Dermis blood vessel endothelial cell (primary cell): ENCODE results near the gene RAPGEF5. TPM values are rescaled to one million over a fixed set of nuclear protein-coding genes. Genes with fewer than 3 reads are reported as not detected.

Experiments
- DNase-seq: peaks from one replicate; pipeline ENCODE4 v3.0.0; 2010
- total RNA-seq: library from RNA; depleted of rRNA; stranded (reverse); fragments of >200 nt; gene quantifications from 2 replicates; pipeline ENCODE4 v1.2.3, GENCODE V29; 2014

The RAPGEF5 gene
- 176 and 269 TPM in 2 replicates for total RNA-seq

- peak; percentile 52 for DNase-seq
These were observed at the start of gene RAPGEF5 for GRCh38 chr7:22356701-22357310. Gene RAPGEF5 (minus strand): TSS chr7:22357154. CDS start chr7:22357060, 94 bp downstream.

GRCh38 chr7:22406715-22407114, 49.8 kb upstream of the RAPGEF5 start:
- DNase-seq = no peak

- no peak for DNase-seq
These were observed 47.6 kb upstream of the RAPGEF5 start for GRCh38 chr7:22404421-22405023.

- no peak for DNase-seq
These were observed 46.4 kb upstream of the RAPGEF5 start for GRCh38 chr7:22403344-22403743.

GRCh38 chr7:22402250-22402649, 45.3 kb upstream of the RAPGEF5 start:
- no peak for DNase-seq

- DNase-seq = no peak
These were observed 44.1 kb upstream of the RAPGEF5 start for GRCh38 chr7:22400936-22401553.

GRCh38 chr7:22400150-22400814, 43.3 kb upstream of the RAPGEF5 start:
- no peak for DNase-seq

- no peak for DNase-seq
These were observed 42.6 kb upstream of the RAPGEF5 start for GRCh38 chr7:22399546-22399945.

- no peak for DNase-seq
These were observed 42.1 kb upstream of the RAPGEF5 start for GRCh38 chr7:22399091-22399490.

- DNase-seq = no peak
These were observed 41.0 kb upstream of the RAPGEF5 start for GRCh38 chr7:22397981-22398380.

- DNase-seq = no peak
These were observed 38.3 kb upstream of the RAPGEF5 start for GRCh38 chr7:22395222-22395621.

GRCh38 chr7:22394739-22395138, 37.8 kb upstream of the RAPGEF5 start:
- DNase-seq = no peak

GRCh38 chr7:22393913-22394729, 37.2 kb upstream of the RAPGEF5 start:
- DNase-seq = no peak

- peak; percentile 64 for DNase-seq
These were observed 33.6 kb upstream of the RAPGEF5 start for GRCh38 chr7:22390516-22390915.

GRCh38 chr7:22389892-22390291, 32.9 kb upstream of the RAPGEF5 start:
- DNase-seq = no peak

- peak; percentile 40 for DNase-seq
These were observed 30.6 kb upstream of the RAPGEF5 start for GRCh38 chr7:22387583-22387982.

- no peak for DNase-seq
These were observed 29.9 kb upstream of the RAPGEF5 start for GRCh38 chr7:22386865-22387264.

GRCh38 chr7:22386206-22386858, 29.4 kb upstream of the RAPGEF5 start:
- no peak for DNase-seq

GRCh38 chr7:22385326-22385725, 28.4 kb upstream of the RAPGEF5 start:
- no peak for DNase-seq

GRCh38 chr7:22380333-22380732, 23.4 kb upstream of the RAPGEF5 start:
- no peak for DNase-seq

- DNase-seq = no peak
These were observed 21.4 kb upstream of the RAPGEF5 start for GRCh38 chr7:22378199-22378980.
